ENCODE data around the gene TDRD10.

- TF ChIP-seq CTCF (conservative IDR thresholded peaks at IDR 0.05; ENCODE audit: low read depth, low read length) (no peak), EZH2 (IDR thresholded peaks at IDR 0.05; ENCODE audit: borderline replicate concordance, low read depth, low read length, poor library complexity, severe bottlenecking) (no peak)
These were observed 45.2 kb downstream of the TDRD10 start for GRCh38 chr1:154547105-154547732.

Data from A673 (cell line).